GM23248 (cell line): Measurements from ENCODE around the gene ACOT7.

Experiments used
- EZH2 ChIP-seq: fragments of 200-600 bp; sonication (generic); IDR thresholded peaks from 2 replicates; pipeline ENCODE4 v1.6.1; 2018; ENCODE audit warnings: antibody characterized with exemption, mild to moderate bottlenecking; ENCODE audit not compliant: insufficient read depth, poor library complexity, severe bottlenecking
- EZH2phosphoT487 ChIP-seq: fragments of 200-600 bp; sonication (generic); IDR thresholded peaks from 2 replicates; pipeline ENCODE4 v1.6.1; 2018; ENCODE audit warnings: antibody characterized with exemption, moderate library complexity, mild to moderate bottlenecking, low read depth; ENCODE audit not compliant: insufficient read depth

GRCh38 chr1:6385488-6386191 is 7.9 kb downstream of the ACOT7 start:
- TF ChIP-seq EZH2 (no peak), EZH2phosphoT487 (no peak)
